Erythroblast (primary cell): ENCODE data around the gene CAMSAP1.

Experiments used
- GATA1 ChIP-seq: IDR thresholded peaks from 2 replicates; pipeline ENCODE4 v1.6.1; 2011; ENCODE audit warnings: low read depth, mild to moderate bottlenecking, control low read depth, low read length, moderate library complexity
- POLR2A ChIP-seq: IDR thresholded peaks from 2 replicates; pipeline ENCODE4 v1.6.1; 2011; ENCODE audit warnings: mild to moderate bottlenecking, low read length

GRCh38 chr9:135796784-135797485, 110.4 kb downstream of the CAMSAP1 start:
- no peak for TF ChIP-seq POLR2A
- TF ChIP-seq GATA1, result no peak
